MCF 10A (cell line): ENCODE measurements around the gene GRID1. TPM values are rescaled to one million over a fixed set of nuclear protein-coding genes. Genes with fewer than 3 reads are reported as not detected.

Source experiments
- BruUV-seq: library from RNA; stranded (reverse); fragments of 400-500 nt; replicated peaks from 2 replicates; lab custom pipeline; 2021; lab: Mats Ljungman, UMichigan
- CTCF ChIA-PET: fragments of 300-600 bp; sonication (Branson Sonifier 250); formaldehyde crosslinking; extraction: SDS; loops from one replicate; lab custom pipeline; 2021; ENCODE audit warnings: antibody characterized with exemption, inconsistent platforms; lab: Yijun Ruan, JAX
- POLR2A ChIA-PET: fragments of 300-600, 350-650 bp; sonication (Branson Sonifier 250); formaldehyde crosslinking; extraction: SDS; loops from one replicate; lab custom pipeline; 2020; ENCODE audit warnings: antibody characterized with exemption, inconsistent platforms; lab: Yijun Ruan, JAX
- DNase-seq: peaks from one replicate; pipeline ENCODE4 v3.0.0-alpha.2; 2018; ENCODE audit not compliant: unreplicated experiment
- H3K27ac Mint-ChIP-seq: one replicate; pipeline ENCODE4 v1.8.0; 2022; ENCODE audit warnings: mild to moderate bottlenecking, low read depth, mixed read lengths; ENCODE audit not compliant: unreplicated experiment
- H3K27me3 Mint-ChIP-seq: one replicate; pipeline ENCODE4 v1.8.0; 2022; ENCODE audit warnings: mixed read lengths; ENCODE audit not compliant: insufficient read depth, unreplicated experiment
- H3K36me3 Mint-ChIP-seq: one replicate; pipeline ENCODE4 v1.8.0; 2022; ENCODE audit warnings: mild to moderate bottlenecking, moderate library complexity, mixed read lengths; ENCODE audit not compliant: insufficient read depth, unreplicated experiment
- H3K4me1 Mint-ChIP-seq: one replicate; pipeline ENCODE4 v1.8.0; 2022; ENCODE audit warnings: mixed read lengths; ENCODE audit not compliant: insufficient read depth, unreplicated experiment
- H3K4me3 Mint-ChIP-seq: one replicate; pipeline ENCODE4 v1.8.0; 2022; ENCODE audit warnings: mild to moderate bottlenecking, moderate library complexity, mixed read lengths; ENCODE audit not compliant: unreplicated experiment
- H3K9me3 Mint-ChIP-seq: one replicate; pipeline ENCODE4 v1.8.0; 2022; ENCODE audit warnings: mixed read lengths; ENCODE audit not compliant: unreplicated experiment
- intact Hi-C: fragments of 100-400 bp; cut with micrococcal nuclease; formaldehyde crosslinking; loops from 2 replicates; pipeline ENCODE4 v1.14.1; 2022
- total RNA-seq: library from RNA; stranded (reverse); gene quantifications from 2 replicates; pipeline ENCODE4 v1.2.3, GENCODE V29; 2022
- TF ChIP-seq, protein P1 (sequence below): fragments of 200-600 bp; IDR thresholded peaks from one replicate; pipeline ENCODE4 v1.8.0; 2022; ENCODE audit warnings: antibody characterized with exemption, mild to moderate bottlenecking; ENCODE audit not compliant: unreplicated experiment

GRID1 gene
- total RNA-seq, 1 experiment from 2014 or later: not detected

DNA sequence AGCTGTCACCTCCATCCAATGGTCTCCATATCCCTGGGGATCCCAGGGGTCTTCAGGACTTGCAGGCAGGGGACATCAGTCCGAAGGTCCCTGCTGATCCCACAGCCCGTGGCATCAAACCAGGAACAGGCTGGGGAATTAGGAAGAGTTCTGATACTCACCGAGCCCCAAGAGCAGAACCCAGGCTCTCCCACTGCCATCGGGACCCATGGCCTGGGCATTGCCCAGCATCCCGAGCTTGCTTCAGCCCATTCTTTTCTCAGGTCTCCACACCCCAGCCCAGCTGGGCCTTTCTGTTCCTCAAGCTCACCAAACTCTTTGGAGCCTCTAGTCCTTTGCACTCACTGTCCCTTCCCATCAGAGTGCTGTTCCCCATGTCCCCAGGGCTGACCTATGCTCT is 280.9 kb downstream of the GRID1 start:
- ChIA-PET CTCF (interaction anchor here (0.6 kb wide), 1 partner anchor 479 kb away, joined by 3 read pairs; no protein-coding TSS in a partner anchor), POLR2A (no interaction called here)
- TF ChIP-seq, protein P1, sequence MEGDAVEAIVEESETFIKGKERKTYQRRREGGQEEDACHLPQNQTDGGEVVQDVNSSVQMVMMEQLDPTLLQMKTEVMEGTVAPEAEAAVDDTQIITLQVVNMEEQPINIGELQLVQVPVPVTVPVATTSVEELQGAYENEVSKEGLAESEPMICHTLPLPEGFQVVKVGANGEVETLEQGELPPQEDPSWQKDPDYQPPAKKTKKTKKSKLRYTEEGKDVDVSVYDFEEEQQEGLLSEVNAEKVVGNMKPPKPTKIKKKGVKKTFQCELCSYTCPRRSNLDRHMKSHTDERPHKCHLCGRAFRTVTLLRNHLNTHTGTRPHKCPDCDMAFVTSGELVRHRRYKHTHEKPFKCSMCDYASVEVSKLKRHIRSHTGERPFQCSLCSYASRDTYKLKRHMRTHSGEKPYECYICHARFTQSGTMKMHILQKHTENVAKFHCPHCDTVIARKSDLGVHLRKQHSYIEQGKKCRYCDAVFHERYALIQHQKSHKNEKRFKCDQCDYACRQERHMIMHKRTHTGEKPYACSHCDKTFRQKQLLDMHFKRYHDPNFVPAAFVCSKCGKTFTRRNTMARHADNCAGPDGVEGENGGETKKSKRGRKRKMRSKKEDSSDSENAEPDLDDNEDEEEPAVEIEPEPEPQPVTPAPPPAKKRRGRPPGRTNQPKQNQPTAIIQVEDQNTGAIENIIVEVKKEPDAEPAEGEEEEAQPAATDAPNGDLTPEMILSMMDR: no peak
- no peaks in the 10 kb centered on the region for H3K36me3 Mint-ChIP-seq
- DNase-seq: no peak
- intact Hi-C loops: no loop called here
- peaks cover 41% of the 10 kb centered on the region for H3K9me3 Mint-ChIP-seq
- no peak overlapping the region for H3K27ac Mint-ChIP-seq
- no peaks in the 10 kb centered on the region for H3K27me3 Mint-ChIP-seq
- no peaks in the 10 kb centered on the region for H3K4me1 Mint-ChIP-seq
- BruUV-seq: no TSS peak
- no peak overlapping the region for H3K4me3 Mint-ChIP-seq

DNA sequence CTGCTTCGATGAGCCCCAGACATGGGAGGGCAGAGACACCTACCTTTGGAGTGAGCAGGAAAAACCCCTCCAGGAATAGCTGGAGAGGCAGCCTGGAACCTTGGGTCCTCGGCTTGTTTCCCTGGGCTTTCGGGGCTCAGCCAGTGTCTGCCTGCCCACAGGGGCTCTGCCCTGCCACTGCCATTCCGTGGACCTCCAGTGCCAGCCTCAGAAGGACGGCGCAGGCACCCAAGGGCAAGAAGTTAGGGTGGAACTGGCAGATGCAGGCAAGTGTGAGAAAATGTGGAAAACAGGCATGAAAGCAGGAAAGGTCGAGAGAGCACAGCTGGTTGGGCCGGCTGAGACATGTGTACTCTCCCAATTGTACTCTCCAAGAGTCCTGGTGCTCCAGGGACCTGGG is 281.5 kb downstream of the GRID1 start:
- Mint-ChIP-seq H3K27ac (no peak overlapping the region), H3K4me3 (no peak overlapping the region), H3K4me1 (no peaks in the 10 kb centered on the region), H3K36me3 (no peaks in the 10 kb centered on the region), H3K27me3 (no peaks in the 10 kb centered on the region), H3K9me3 (peaks cover 47% of the 10 kb centered on the region)
- no peak for DNase-seq
- BruUV-seq: no TSS peak
- ChIA-PET CTCF (interaction anchor here (0.7 kb wide), 1 partner anchor 89 kb away, joined by 3 read pairs; no protein-coding TSS in a partner anchor), POLR2A (no interaction called here)
- intact Hi-C loops: no loop called here
- TF ChIP-seq, protein P1: no peak

DNA sequence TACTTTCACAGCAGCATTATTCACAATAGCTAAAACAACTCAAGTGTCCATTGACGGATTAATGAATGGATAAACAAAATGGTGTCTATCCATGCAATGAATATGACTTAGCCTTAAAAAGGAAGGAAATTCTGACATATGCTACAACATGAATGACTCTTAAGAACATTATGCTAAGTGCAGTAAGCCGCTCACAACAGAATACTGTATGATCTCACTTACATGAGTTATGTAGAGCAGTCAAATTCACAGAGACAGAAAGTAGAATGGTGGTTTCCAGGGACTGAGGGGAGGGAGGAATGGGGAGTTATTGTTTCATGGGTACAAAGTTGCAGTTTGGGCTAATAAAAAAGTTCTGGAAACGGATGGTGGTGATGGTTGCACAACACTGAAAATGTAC is 282.0 kb downstream of the GRID1 start:
- ChIA-PET POLR2A (no interaction called here), CTCF (interaction anchor here (0.7 kb wide), 1 partner anchor 89 kb away, joined by 3 read pairs; no protein-coding TSS in a partner anchor)
- intact Hi-C loops: no loop called here
- no peaks in the 10 kb centered on the region for H3K4me1 Mint-ChIP-seq
- no TSS peak for BruUV-seq
- H3K27me3 Mint-ChIP-seq: no peaks in the 10 kb centered on the region
- H3K36me3 Mint-ChIP-seq: no peaks in the 10 kb centered on the region
- H3K9me3 Mint-ChIP-seq: peaks cover 48% of the 10 kb centered on the region
- no peak overlapping the region for H3K4me3 Mint-ChIP-seq
- TF ChIP-seq, protein P1: no peak
- DNase-seq: no peak
- H3K27ac Mint-ChIP-seq: no peak overlapping the region

DNA sequence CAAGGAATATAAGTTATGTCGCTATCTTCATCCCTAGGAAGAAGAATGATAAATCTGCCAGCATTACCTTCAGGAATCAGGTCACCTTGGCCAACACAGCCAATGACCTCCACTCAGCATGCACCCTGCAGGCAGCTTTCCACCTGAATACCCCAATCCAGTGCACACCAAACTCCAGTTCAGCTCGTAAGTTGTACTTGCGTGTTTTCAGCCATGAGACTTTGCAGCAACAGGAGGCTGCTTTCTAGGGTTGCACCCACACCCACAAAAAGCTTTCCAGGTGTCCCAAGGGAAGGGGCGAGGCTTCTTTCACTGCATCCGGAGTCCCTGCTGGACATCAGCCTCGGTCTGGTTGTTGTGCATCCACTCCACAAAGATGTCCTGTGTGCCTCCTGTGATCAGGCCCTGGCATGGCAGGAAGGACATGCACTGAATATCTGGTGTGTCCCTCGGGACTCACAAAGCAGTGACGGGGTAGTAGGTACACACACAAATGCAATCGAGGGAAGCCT is 282.9 kb downstream of the GRID1 start:
- DNase-seq: no peak
- H3K4me3 Mint-ChIP-seq: no peak overlapping the region
- no peaks in the 10 kb centered on the region for H3K27me3 Mint-ChIP-seq
- intact Hi-C loops: no loop called here
- TF ChIP-seq, protein P1: no peak
- no peak overlapping the region for H3K27ac Mint-ChIP-seq
- H3K36me3 Mint-ChIP-seq: no peaks in the 10 kb centered on the region
- POLR2A ChIA-PET: interaction anchor here (1.4 kb wide), 1 partner anchor 47 kb away, joined by 3 read pairs; no protein-coding TSS in a partner anchor
- CTCF ChIA-PET: no interaction called here
- no peaks in the 10 kb centered on the region for H3K4me1 Mint-ChIP-seq
- peaks cover 40% of the 10 kb centered on the region for H3K9me3 Mint-ChIP-seq
- BruUV-seq: no TSS peak
